DMS 273 (cell line): Measurements from ENCODE around the gene SUOX.
"Not testable (repeated sequence)": the region's sequence is repeated elsewhere in the genome, so short reads cannot be mapped to it uniquely, and the experiment has no call there.

Experiments
- DNase-seq: peaks from one replicate; lab custom pipeline; 2025; ENCODE audit not compliant: unreplicated experiment; lab: John Stamatoyannopoulos, UW

Gene SUOX

GRCh38 chr12:55982319-55982936 is 14.6 kb upstream of the SUOX start:
- DNase-seq = no peak

GRCh38 chr12:55983232-55983842 is 13.7 kb upstream of the SUOX start:
- no peak for DNase-seq

GRCh38 chr12:55984861-55985260 is 12.2 kb upstream of the SUOX start:
- DNase-seq = no peak

GRCh38 chr12:55985341-55985740 is 11.7 kb upstream of the SUOX start:
- no peak for DNase-seq

GRCh38 chr12:55985976-55986375 is 11.1 kb upstream of the SUOX start:
- not testable (repeated sequence) for DNase-seq

- DNase-seq = no peak
Observed at GRCh38 chr12:55991110-55991509, 6.0 kb upstream of the SUOX start.

GRCh38 chr12:55993230-55993853 is 3.7 kb upstream of the SUOX start:
- no peak for DNase-seq

- DNase-seq = no peak
Observed at GRCh38 chr12:55995366-55995765, 1.7 kb upstream of the SUOX start.

GRCh38 chr12:55996201-55996714 is 818 bp upstream of the SUOX start:
- DNase-seq = peak; percentile 75

GRCh38 chr12:55997535-55997859 is 421 bp downstream of the SUOX start:
- no peak for DNase-seq

GRCh38 chr12:55999522-55999921 is 2.4 kb downstream of the SUOX start:
- DNase-seq = not testable (repeated sequence)

GRCh38 chr12:55999999-56000540 is 3.0 kb downstream of the SUOX start:
- not testable (repeated sequence) for DNase-seq

- no peak for DNase-seq
Observed at GRCh38 chr12:56001487-56002100, 4.5 kb downstream of the SUOX start.

- DNase-seq = not testable (repeated sequence)
Observed at GRCh38 chr12:56003376-56003775, 6.3 kb downstream of the SUOX start.

- no peak for DNase-seq
Observed at GRCh38 chr12:56004211-56004610, 7.1 kb downstream of the SUOX start.

- DNase-seq = peak; percentile 57
Observed at GRCh38 chr12:56007564-56008559, 10.8 kb downstream of the SUOX start.

GRCh38 chr12:56010111-56010570 is 13.1 kb downstream of the SUOX start:
- no peak for DNase-seq

GRCh38 chr12:56011509-56012090 is 14.5 kb downstream of the SUOX start:
- no peak for DNase-seq

GRCh38 chr12:56013482-56013881 is 16.4 kb downstream of the SUOX start:
- DNase-seq = no peak

- DNase-seq = no peak
Observed at GRCh38 chr12:56014205-56014604, 17.1 kb downstream of the SUOX start.
